HepG2 (cell line): ENCODE results near the gene STAT5A. TPM values are rescaled to one million over a fixed set of nuclear protein-coding genes. Genes with fewer than 3 reads are reported as not detected.

ENCODE experiments used
- HMG20B ChIP-seq: conservative IDR thresholded peaks from 2 replicates; pipeline ENCODE4 v1.6.1; 2016; ENCODE audit warnings: missing genetic modification reagents, missing compliant biosample characterization
- KDM2A ChIP-seq: sonication (generic); formaldehyde crosslinking; IDR thresholded peaks from 2 replicates; pipeline ENCODE4 v1.4.0; 2020; ENCODE audit warnings: low read depth, missing genetic modification reagents, borderline replicate concordance
- PCBP2 ChIP-seq: fragments of 200-400 bp; formaldehyde crosslinking; optimal IDR thresholded peaks from 2 replicates; pipeline ENCODE3; 2018; ENCODE audit warnings: low read length, low read depth; ENCODE audit not compliant: poor library complexity, severe bottlenecking
- PHF21A ChIP-seq: sonication (generic); formaldehyde crosslinking; IDR thresholded peaks from 2 replicates; pipeline ENCODE4 v1.5.0; 2020; ENCODE audit warnings: mild to moderate bottlenecking, missing genetic modification reagents
- SMAD3 ChIP-seq: sonication (generic); formaldehyde crosslinking; IDR thresholded peaks from 2 replicates; pipeline ENCODE4 v1.4.0; 2020; ENCODE audit warnings: missing genetic modification reagents
- SOX5 ChIP-seq: IDR thresholded peaks from 2 replicates; pipeline ENCODE4 v1.6.1; 2016; ENCODE audit warnings: borderline replicate concordance
- YEATS4 ChIP-seq: sonication (generic); formaldehyde crosslinking; IDR thresholded peaks from 2 replicates; pipeline ENCODE4 v1.4.0; 2020; ENCODE audit warnings: missing genetic modification reagents, borderline replicate concordance
- ZNF24 ChIP-seq: fragments of 450-650 bp; IDR thresholded peaks from 2 replicates; pipeline ENCODE4 v1.6.1; 2017; ENCODE audit warnings: antibody characterized with exemption, mild to moderate bottlenecking
- ZNF274 ChIP-seq: sonication (generic); formaldehyde crosslinking; IDR thresholded peaks from 2 replicates; pipeline ENCODE4 v1.5.1; 2020; ENCODE audit warnings: mild to moderate bottlenecking, missing genetic modification reagents
- ZNF331 ChIP-seq: sonication (generic); formaldehyde crosslinking; IDR thresholded peaks from 2 replicates; pipeline ENCODE4 v1.4.0; 2020; ENCODE audit warnings: missing genetic modification reagents
- ZNF432 ChIP-seq: sonication (generic); formaldehyde crosslinking; IDR thresholded peaks from 2 replicates; pipeline ENCODE4 v1.5.0; 2020; ENCODE audit warnings: missing genetic modification reagents, mild to moderate bottlenecking, borderline replicate concordance
- ZNF543 ChIP-seq: sonication (generic); formaldehyde crosslinking; IDR thresholded peaks from 2 replicates; pipeline ENCODE4 v1.4.0; 2020; ENCODE audit warnings: mild to moderate bottlenecking, missing genetic modification reagents
- ZNF556 ChIP-seq: sonication (generic); formaldehyde crosslinking; IDR thresholded peaks from 2 replicates; pipeline ENCODE4 v1.4.0; 2020; ENCODE audit warnings: mild to moderate bottlenecking, missing genetic modification reagents, borderline replicate concordance
- ZSCAN9 ChIP-seq: IDR thresholded peaks from 2 replicates; pipeline ENCODE4 v1.6.1; 2016; ENCODE audit warnings: borderline replicate concordance
- polyA plus RNA-seq, 8 experiments: library from polyadenylated mRNA; depleted of rRNA in 3 of 8; stranded (reverse) in 7 of 8; unstranded in 1 of 8; fragments of >200 nt; fragmentation: Illumina TruSeq in 4 of 8; extraction: Trizol in 4 of 8; gene quantifications; 2 replicates each; pipeline versions ENCODE4 v1.2.1 to v1.2.3, GENCODE V29; 2011 to 2016; ENCODE audit warnings: low read depth in 4 of 8, missing spikeins in 1 of 8, mixed read lengths in 1 of 8; ENCODE audit not compliant: insufficient read depth in 1 of 8
- total RNA-seq, 5 experiments: library from RNA; depleted of rRNA; stranded (reverse); fragments of >200 nt; fragmentation: Illumina TruSeq; extraction: Trizol; gene quantifications; 2 replicates each; pipeline ENCODE4 v1.2.3, GENCODE V29; 2016; ENCODE audit warnings: low read depth in 1 of 5
- TF ChIP-seq, protein P1 (sequence below): sonication (generic); formaldehyde crosslinking; IDR thresholded peaks from 2 replicates; pipeline ENCODE4 v1.8.1; 2023; ENCODE audit warnings: missing genetic modification reagents, inconsistent platforms, borderline replicate concordance
- TF ChIP-seq, protein P2 (sequence below): sonication (generic); formaldehyde crosslinking; IDR thresholded peaks from 2 replicates; pipeline ENCODE4 v1.4.0; 2020; ENCODE audit warnings: missing genetic modification reagents, low read depth, mild to moderate bottlenecking, borderline replicate concordance
- TF ChIP-seq, protein P3 (sequence below): sonication (generic); formaldehyde crosslinking; conservative IDR thresholded peaks from 2 replicates; pipeline ENCODE4 v1.5.0; 2020; ENCODE audit warnings: missing genetic modification reagents
- TF ChIP-seq, protein P4 (sequence below): sonication (generic); formaldehyde crosslinking; IDR thresholded peaks from 2 replicates; pipeline ENCODE4 v1.4.0; 2020; ENCODE audit warnings: missing genetic modification reagents, borderline replicate concordance
- TF ChIP-seq, protein P5 (sequence below): sonication (generic); formaldehyde crosslinking; IDR thresholded peaks from 2 replicates; pipeline ENCODE4 v1.4.0; 2020; ENCODE audit warnings: missing genetic modification reagents, borderline replicate concordance
- TF ChIP-seq, protein P6 (sequence below): sonication (generic); formaldehyde crosslinking; IDR thresholded peaks from 2 replicates; pipeline ENCODE4 v1.4.0; 2020; ENCODE audit warnings: missing genetic modification reagents

The STAT5A gene
- total and polyA plus RNA-seq, 2 of the 13 experiments (the other 11 are each of a cell fraction or from before 2014, with no cell fraction given): 1.4 to 4.1 TPM

DNA sequence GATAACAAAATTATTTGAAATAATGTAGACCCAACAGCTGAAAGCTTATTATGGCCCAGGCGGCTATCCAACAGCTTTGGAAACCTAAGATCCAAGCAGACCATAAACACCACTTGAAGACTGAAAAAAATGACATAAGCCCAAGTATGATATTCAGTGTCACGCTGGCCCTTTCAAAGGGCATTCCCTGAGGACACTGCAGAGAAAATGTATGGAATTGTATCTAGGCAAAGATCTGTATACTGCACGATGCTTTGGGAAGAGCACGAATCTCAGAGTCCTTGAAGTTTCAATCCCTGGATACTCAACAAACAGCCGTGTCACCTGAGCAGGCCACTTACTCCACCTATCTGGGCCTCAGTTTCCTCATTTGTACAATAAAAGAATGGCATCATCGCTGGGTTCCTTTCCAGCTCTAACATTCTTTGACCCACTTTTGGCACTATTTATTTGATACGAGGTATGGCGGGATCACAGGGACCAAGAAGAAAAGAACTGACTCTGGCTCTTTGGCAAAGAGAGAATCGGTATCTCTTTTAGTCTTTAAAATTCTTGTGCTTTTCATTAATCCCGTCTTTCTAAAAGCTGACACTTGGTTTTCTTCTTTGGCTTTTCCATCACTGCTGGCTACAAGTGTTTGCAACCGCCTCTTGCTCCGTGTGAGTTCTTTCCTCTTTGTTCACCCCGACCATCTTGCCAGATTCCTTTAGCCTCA lies 13.3 kb upstream of the STAT5A start (continued):
- TF ChIP-seq YEATS4 (CRISPR knock-in tag) (0 out of 2 replicates have a peak, but pooled peaks have one; percentile 35), PHF21A (CRISPR knock-in tag) (no peak), KDM2A (CRISPR knock-in tag) (no peak), HMG20B (CRISPR knock-in tag) (no peak), ZNF432 (CRISPR knock-in tag) (no peak), ZNF556 (CRISPR knock-in tag) (0 out of 2 replicates have a peak, but pooled peaks have one; percentile 44), PCBP2 (no peak), ZSCAN9 (CRISPR knock-in tag) (no peak), ZNF543 (CRISPR knock-in tag) (no peak), ZNF274 (no peak), SMAD3 (0 out of 2 replicates have a peak, but pooled peaks have one; percentile 18), SOX5 (CRISPR knock-in tag) (no peak), ZNF331 (no peak), ZNF24 (no peak)
- TF ChIP-seq, protein P1, sequence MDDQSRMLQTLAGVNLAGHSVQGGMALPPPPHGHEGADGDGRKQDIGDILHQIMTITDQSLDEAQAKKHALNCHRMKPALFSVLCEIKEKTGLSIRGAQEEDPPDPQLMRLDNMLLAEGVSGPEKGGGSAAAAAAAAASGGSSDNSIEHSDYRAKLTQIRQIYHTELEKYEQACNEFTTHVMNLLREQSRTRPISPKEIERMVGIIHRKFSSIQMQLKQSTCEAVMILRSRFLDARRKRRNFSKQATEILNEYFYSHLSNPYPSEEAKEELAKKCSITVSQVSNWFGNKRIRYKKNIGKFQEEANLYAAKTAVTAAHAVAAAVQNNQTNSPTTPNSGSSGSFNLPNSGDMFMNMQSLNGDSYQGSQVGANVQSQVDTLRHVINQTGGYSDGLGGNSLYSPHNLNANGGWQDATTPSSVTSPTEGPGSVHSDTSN (CRISPR knock-in tag): 0 out of 2 replicates have a peak, but pooled peaks have one; percentile 19
- TF ChIP-seq, protein P2, sequence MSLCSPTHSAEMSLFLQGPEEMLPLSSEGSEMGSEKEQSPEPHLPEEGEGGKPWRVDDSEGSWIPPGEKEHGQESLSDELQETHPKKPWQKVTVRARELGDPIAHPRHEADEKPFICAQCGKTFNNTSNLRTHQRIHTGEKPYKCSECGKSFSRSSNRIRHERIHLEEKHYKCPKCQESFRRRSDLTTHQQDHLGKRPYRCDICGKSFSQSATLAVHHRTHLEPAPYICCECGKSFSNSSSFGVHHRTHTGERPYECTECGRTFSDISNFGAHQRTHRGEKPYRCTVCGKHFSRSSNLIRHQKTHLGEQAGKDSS: peak; percentile 97
- TF ChIP-seq, protein P3, sequence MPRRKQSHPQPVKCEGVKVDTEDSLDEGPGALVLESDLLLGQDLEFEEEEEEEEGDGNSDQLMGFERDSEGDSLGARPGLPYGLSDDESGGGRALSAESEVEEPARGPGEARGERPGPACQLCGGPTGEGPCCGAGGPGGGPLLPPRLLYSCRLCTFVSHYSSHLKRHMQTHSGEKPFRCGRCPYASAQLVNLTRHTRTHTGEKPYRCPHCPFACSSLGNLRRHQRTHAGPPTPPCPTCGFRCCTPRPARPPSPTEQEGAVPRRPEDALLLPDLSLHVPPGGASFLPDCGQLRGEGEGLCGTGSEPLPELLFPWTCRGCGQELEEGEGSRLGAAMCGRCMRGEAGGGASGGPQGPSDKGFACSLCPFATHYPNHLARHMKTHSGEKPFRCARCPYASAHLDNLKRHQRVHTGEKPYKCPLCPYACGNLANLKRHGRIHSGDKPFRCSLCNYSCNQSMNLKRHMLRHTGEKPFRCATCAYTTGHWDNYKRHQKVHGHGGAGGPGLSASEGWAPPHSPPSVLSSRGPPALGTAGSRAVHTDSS: no peak
- TF ChIP-seq, protein P4, sequence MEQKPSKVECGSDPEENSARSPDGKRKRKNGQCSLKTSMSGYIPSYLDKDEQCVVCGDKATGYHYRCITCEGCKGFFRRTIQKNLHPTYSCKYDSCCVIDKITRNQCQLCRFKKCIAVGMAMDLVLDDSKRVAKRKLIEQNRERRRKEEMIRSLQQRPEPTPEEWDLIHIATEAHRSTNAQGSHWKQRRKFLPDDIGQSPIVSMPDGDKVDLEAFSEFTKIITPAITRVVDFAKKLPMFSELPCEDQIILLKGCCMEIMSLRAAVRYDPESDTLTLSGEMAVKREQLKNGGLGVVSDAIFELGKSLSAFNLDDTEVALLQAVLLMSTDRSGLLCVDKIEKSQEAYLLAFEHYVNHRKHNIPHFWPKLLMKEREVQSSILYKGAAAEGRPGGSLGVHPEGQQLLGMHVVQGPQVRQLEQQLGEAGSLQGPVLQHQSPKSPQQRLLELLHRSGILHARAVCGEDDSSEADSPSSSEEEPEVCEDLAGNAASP: 0 out of 2 replicates have a peak, but pooled peaks have one; percentile 2
- TF ChIP-seq, protein P5, sequence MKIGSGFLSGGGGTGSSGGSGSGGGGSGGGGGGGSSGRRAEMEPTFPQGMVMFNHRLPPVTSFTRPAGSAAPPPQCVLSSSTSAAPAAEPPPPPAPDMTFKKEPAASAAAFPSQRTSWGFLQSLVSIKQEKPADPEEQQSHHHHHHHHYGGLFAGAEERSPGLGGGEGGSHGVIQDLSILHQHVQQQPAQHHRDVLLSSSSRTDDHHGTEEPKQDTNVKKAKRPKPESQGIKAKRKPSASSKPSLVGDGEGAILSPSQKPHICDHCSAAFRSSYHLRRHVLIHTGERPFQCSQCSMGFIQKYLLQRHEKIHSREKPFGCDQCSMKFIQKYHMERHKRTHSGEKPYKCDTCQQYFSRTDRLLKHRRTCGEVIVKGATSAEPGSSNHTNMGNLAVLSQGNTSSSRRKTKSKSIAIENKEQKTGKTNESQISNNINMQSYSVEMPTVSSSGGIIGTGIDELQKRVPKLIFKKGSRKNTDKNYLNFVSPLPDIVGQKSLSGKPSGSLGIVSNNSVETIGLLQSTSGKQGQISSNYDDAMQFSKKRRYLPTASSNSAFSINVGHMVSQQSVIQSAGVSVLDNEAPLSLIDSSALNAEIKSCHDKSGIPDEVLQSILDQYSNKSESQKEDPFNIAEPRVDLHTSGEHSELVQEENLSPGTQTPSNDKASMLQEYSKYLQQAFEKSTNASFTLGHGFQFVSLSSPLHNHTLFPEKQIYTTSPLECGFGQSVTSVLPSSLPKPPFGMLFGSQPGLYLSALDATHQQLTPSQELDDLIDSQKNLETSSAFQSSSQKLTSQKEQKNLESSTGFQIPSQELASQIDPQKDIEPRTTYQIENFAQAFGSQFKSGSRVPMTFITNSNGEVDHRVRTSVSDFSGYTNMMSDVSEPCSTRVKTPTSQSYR (CRISPR knock-in tag): no peak
- TF ChIP-seq, protein P6, sequence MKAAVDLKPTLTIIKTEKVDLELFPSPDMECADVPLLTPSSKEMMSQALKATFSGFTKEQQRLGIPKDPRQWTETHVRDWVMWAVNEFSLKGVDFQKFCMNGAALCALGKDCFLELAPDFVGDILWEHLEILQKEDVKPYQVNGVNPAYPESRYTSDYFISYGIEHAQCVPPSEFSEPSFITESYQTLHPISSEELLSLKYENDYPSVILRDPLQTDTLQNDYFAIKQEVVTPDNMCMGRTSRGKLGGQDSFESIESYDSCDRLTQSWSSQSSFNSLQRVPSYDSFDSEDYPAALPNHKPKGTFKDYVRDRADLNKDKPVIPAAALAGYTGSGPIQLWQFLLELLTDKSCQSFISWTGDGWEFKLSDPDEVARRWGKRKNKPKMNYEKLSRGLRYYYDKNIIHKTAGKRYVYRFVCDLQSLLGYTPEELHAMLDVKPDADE (CRISPR knock-in tag): no peak
